CD4-positive, CD25-positive, alpha-beta regulatory T cell (primary cell): ENCODE results near the gene TBC1D12. TPM values are rescaled to one million over a fixed set of nuclear protein-coding genes. Genes with fewer than 3 reads are reported as not detected.

Experiments
- ATAC-seq, 2 donors: fragments of 150-1000 bp; cut with Tn5 transposase; one replicate each; pipeline ENCODE4 v1.10.0; 2021; ENCODE audit warnings: low read depth in 2 of 2, moderate number of reproducible peaks in 2 of 2, moderate library complexity in 1 of 2
- DNase-seq, 3 donors: peaks; one replicate each; pipeline versions ENCODE4 v3.0.0 to v3.0.0-alpha.2; 2012 to 2022; ENCODE audit warnings: mixed read lengths in 1 of 3
- H3K27ac ChIP-seq: one replicate; pipeline ENCODE4 v1.7.0; 2013; ENCODE audit warnings: mild to moderate bottlenecking, low read length; ENCODE audit not compliant: insufficient read depth, poor library complexity, severe bottlenecking
- H3K27me3 ChIP-seq: one replicate; pipeline ENCODE4 v1.7.0; 2013; ENCODE audit warnings: low read length; ENCODE audit not compliant: control insufficient read depth, insufficient read depth
- H3K36me3 ChIP-seq: one replicate; pipeline ENCODE4 v1.7.0; 2013; ENCODE audit warnings: mild to moderate bottlenecking, low read length, moderate library complexity; ENCODE audit not compliant: control insufficient read depth, insufficient read depth
- H3K4me1 ChIP-seq: 2 replicates; pipeline ENCODE4 v1.7.0; 2013; ENCODE audit warnings: mild to moderate bottlenecking, low read length; ENCODE audit not compliant: insufficient read depth, control insufficient read depth, poor library complexity, severe bottlenecking
- H3K4me3 ChIP-seq: one replicate; pipeline ENCODE4 v1.7.0; 2013; ENCODE audit warnings: low read depth, mild to moderate bottlenecking, low read length, moderate library complexity
- H3K9me3 ChIP-seq, 2 experiments: 1 replicate in 1 of 2; 2 replicates in 1 of 2; pipeline ENCODE4 v1.7.0; 2013; ENCODE audit warnings: low read length in 2 of 2, mild to moderate bottlenecking in 1 of 2, moderate library complexity in 1 of 2; ENCODE audit not compliant: control insufficient read depth in 2 of 2
- H3K27ac Mint-ChIP-seq, 3 donors: one replicate each; pipeline ENCODE4 v1.8.0; 2020 to 2022; ENCODE audit warnings: mild to moderate bottlenecking in 3 of 3, mixed read lengths in 3 of 3, moderate library complexity in 2 of 3
- H3K27me3 Mint-ChIP-seq: one replicate; pipeline ENCODE4 v1.8.0; 2022; ENCODE audit warnings: mild to moderate bottlenecking, mixed read lengths
- H3K36me3 Mint-ChIP-seq: one replicate; pipeline ENCODE4 v1.8.0; 2020; ENCODE audit warnings: mixed read lengths
- H3K4me1 Mint-ChIP-seq, 4 donors: one replicate each; pipeline ENCODE4 v1.8.0; 2020 to 2022; ENCODE audit warnings: mixed read lengths in 4 of 4, mild to moderate bottlenecking in 1 of 4
- H3K4me3 Mint-ChIP-seq, 4 donors: one replicate each; pipeline ENCODE4 v1.8.0; 2020 to 2022; ENCODE audit warnings: mild to moderate bottlenecking in 4 of 4, mixed read lengths in 4 of 4, moderate library complexity in 3 of 4
- H3K9me3 Mint-ChIP-seq, 7 donors: one replicate each; pipeline ENCODE4 v1.8.0; 2020 to 2022; ENCODE audit warnings: mixed read lengths in 7 of 7, mild to moderate bottlenecking in 3 of 7, moderate library complexity in 2 of 7
- polyA plus RNA-seq, 4 donors: library from polyadenylated mRNA; unstranded; fragments of 300-500 nt; fragmentation: Illumina TruSeq; gene quantifications; one replicate each; pipeline ENCODE4 v1.2.3, GENCODE V29; 2021
- total RNA-seq: library from RNA; stranded (reverse); gene quantifications from one replicate; pipeline ENCODE4 v1.2.3, GENCODE V29; 2022

Gene TBC1D12
- total and polyA plus RNA-seq, 5 donors from 2014 or later: not detected

DNA sequence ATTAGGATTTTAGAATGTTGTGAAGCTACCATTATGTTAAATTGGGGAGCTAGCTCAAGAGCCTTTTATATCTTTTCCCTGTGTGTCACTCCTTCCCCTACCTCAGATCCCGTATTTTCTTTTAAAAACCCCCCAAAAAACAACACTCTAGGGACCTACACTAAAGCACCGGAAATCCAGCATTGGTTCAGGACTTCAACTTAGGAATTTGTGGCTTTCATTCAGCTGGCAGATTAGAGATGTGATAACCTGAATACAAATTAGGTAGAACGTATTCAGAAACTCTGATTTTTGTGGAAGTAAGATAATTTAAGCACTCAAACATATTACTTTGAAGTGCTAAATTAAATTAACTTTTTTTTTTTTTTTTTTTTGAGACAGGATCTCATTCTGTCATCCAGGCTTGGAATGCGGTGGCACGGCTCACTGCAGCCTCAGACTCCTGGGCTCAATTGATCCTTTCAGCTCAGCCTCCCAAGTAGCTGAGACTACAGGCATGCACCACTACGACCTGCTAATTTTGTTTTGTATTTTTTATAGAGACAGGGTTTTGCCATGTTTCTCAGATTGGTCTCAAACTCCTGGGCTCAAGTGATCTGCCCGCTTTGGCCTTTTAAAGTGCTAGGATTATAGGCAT lies 6.8 kb downstream of the TBC1D12 start:
- Histone ChIP-seq H3K27ac (no peak overlapping the region), H3K27me3 (peaks cover 27% of the 10 kb centered on the region), H3K9me3 (peaks cover 0 to 1% of the 10 kb centered on the region in 2 experiments), H3K4me1 (no peaks in the 10 kb centered on the region), H3K4me3 (no peak overlapping the region), H3K36me3 (no peaks in the 10 kb centered on the region)
- Mint-ChIP-seq H3K4me3 (no peak overlapping the region), H3K4me1 (no peaks in the 10 kb centered on the region), H3K27ac (no peak overlapping the region), H3K27me3 (peaks cover 72% of the 10 kb centered on the region), H3K36me3 (no peaks in the 10 kb centered on the region), H3K9me3 (peaks cover 0 to 2% (median 0%) of the 10 kb centered on the region in 7 donors)
- DNase-seq (no peak), ATAC-seq (no peak)

DNA sequence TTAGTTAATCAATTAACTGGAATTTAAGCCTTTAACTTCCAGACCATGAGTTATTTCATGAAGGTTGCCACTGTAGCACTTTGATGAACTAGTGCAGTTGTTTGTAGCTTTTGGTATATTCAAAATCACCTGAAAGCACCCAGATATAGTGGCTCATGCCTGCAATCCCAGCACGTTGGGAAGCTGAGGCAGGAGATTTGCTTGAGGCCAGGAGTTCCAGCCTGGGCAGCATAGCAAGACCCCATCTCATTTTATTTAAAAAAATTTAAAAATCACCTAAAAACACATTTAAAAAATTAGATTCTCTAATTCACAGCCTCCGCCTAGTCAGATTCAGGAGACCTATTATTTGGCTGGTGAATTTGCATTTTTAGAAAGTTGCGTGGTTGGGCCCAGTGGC lies 9.0 kb downstream of the TBC1D12 start:
- Histone ChIP-seq H3K9me3 (peaks cover 0 to 1% of the 10 kb centered on the region in 2 experiments), H3K27me3 (peaks cover 18% of the 10 kb centered on the region), H3K36me3 (no peaks in the 10 kb centered on the region), H3K4me1 (no peaks in the 10 kb centered on the region), H3K4me3 (no peak overlapping the region), H3K27ac (no peak overlapping the region)
- no peak for DNase-seq
- H3K9me3 Mint-ChIP-seq: peaks cover 0 to 1% (median 0%) of the 10 kb centered on the region in 7 donors
- H3K4me3 Mint-ChIP-seq: no peak overlapping the region
- no peak for ATAC-seq
- H3K27ac Mint-ChIP-seq: no peak overlapping the region
- H3K4me1 Mint-ChIP-seq: no peaks in the 10 kb centered on the region
- H3K27me3 Mint-ChIP-seq: peaks cover 55% of the 10 kb centered on the region
- H3K36me3 Mint-ChIP-seq: no peaks in the 10 kb centered on the region

DNA sequence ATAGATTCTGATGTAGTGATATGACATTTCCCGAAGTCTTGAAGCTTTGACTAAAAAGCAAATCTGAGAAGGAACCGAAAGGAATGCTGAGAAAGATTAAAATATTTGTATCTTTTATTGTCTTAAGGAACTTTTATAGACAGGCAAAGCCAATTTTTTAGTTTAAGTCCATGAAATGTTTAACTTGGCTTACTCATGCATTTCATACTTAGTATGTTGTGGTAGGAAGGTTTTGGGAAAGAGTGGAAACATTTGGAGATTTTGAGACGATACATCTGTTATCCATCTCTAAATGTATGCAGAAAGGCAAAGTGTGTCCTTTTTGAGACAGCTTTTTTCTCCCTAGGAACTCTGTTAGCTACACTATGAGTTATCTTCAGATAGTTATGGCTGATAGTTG lies 10.1 kb downstream of the TBC1D12 start:
- Mint-ChIP-seq H3K27me3 (peaks cover 43% of the 10 kb centered on the region), H3K4me3 (no peak overlapping the region), H3K27ac (no peak overlapping the region), H3K4me1 (no peaks in the 10 kb centered on the region), H3K36me3 (no peaks in the 10 kb centered on the region), H3K9me3 (no peaks in the 10 kb centered on the region)
- Histone ChIP-seq H3K9me3 (no peaks in the 10 kb centered on the region), H3K4me1 (no peaks in the 10 kb centered on the region), H3K36me3 (no peaks in the 10 kb centered on the region), H3K4me3 (no peak overlapping the region), H3K27ac (no peak overlapping the region), H3K27me3 (peaks cover 9% of the 10 kb centered on the region)
- DNase-seq: no peak
- ATAC-seq: no peak

DNA sequence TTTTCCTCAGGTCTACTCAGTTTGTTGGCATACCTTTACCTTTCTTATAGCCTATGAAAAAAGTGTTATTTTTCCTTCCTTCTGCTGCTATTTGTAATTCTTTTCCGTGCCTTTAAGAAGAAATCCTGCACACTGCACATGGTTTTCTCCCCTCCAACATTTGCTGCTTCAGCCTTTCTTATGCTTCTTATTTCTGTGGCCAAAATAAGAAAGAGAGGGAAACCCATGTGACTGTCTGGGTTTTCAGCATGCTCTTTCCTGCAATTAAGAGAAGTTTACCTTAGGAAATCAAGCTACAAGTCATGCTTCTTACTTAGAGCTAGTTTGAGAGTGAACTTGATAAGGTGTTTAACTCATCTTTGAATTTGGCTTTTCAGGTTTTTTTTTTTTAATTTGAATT lies 11.0 kb downstream of the TBC1D12 start:
- DNase-seq (no peak), ATAC-seq (no peak)
- no peaks in the 10 kb centered on the region for H3K36me3 ChIP-seq
- H3K4me3 ChIP-seq: no peak overlapping the region
- H3K4me1 ChIP-seq: no peaks in the 10 kb centered on the region
- H3K27me3 ChIP-seq: peaks cover 9% of the 10 kb centered on the region
- no peak overlapping the region for H3K27ac ChIP-seq
- H3K36me3 Mint-ChIP-seq: no peaks in the 10 kb centered on the region
- H3K27me3 Mint-ChIP-seq: peaks cover 37% of the 10 kb centered on the region
- no peak overlapping the region for H3K27ac Mint-ChIP-seq
- no peaks in the 10 kb centered on the region for H3K4me1 Mint-ChIP-seq
- no peaks in the 10 kb centered on the region for H3K9me3 ChIP-seq
- no peaks in the 10 kb centered on the region for H3K9me3 Mint-ChIP-seq
- no peak overlapping the region for H3K4me3 Mint-ChIP-seq

DNA sequence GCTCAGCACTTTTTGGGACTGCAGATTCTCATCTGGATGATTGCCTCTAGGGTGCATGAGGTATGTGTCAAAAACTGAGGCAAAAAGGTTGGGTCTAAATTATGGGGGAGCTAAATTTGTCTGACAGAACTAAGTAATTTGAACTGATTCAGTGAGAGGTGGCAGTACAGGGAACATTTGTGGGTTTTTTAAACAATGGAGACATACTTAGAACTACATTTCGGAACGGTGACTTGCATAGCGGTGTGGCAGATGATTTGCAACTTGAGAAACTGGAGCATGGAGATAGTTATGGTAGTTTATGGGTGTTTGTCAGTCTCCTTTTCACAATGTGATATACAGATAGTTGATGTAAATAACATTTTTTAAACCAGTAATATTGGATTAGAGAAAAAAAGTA lies 14.6 kb downstream of the TBC1D12 start:
- Histone ChIP-seq H3K36me3 (no peaks in the 10 kb centered on the region), H3K27me3 (peaks cover 4% of the 10 kb centered on the region), H3K9me3 (no peaks in the 10 kb centered on the region), H3K4me3 (no peak overlapping the region), H3K4me1 (no peaks in the 10 kb centered on the region), H3K27ac (no peak overlapping the region)
- Mint-ChIP-seq H3K27me3 (peaks cover 16% of the 10 kb centered on the region), H3K4me1 (no peaks in the 10 kb centered on the region), H3K36me3 (no peaks in the 10 kb centered on the region), H3K27ac (no peak overlapping the region), H3K9me3 (no peaks in the 10 kb centered on the region), H3K4me3 (no peak overlapping the region)
- DNase-seq (no peak), ATAC-seq (no peak)

DNA sequence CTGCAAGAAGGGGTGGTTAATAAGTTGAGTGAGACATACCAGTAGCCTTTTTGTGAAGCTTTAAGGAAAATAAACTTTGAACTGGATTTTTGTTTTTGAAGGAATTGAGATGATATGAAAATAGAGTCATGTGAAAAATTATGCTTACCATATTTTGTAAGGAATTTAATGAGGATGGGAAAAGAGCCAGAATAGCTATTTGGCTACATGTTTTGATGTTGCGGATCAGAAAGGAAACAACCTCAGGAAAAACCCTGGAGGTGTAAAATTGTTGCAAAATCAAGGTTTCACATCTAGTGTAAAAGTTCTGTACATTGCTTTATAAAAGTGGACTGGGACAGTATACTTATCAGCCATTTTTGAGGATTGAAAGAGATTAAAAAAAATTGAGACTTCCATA lies 15.0 kb downstream of the TBC1D12 start:
- Histone ChIP-seq H3K27me3 (peaks cover 4% of the 10 kb centered on the region), H3K4me3 (no peak overlapping the region), H3K27ac (no peak overlapping the region), H3K36me3 (no peaks in the 10 kb centered on the region), H3K9me3 (no peaks in the 10 kb centered on the region), H3K4me1 (no peaks in the 10 kb centered on the region)
- no peaks in the 10 kb centered on the region for H3K9me3 Mint-ChIP-seq
- H3K27ac Mint-ChIP-seq: no peak overlapping the region
- H3K27me3 Mint-ChIP-seq: peaks cover 12% of the 10 kb centered on the region
- ATAC-seq (no peak), DNase-seq (no peak)
- H3K36me3 Mint-ChIP-seq: no peaks in the 10 kb centered on the region
- H3K4me3 Mint-ChIP-seq: no peak overlapping the region
- no peaks in the 10 kb centered on the region for H3K4me1 Mint-ChIP-seq

DNA sequence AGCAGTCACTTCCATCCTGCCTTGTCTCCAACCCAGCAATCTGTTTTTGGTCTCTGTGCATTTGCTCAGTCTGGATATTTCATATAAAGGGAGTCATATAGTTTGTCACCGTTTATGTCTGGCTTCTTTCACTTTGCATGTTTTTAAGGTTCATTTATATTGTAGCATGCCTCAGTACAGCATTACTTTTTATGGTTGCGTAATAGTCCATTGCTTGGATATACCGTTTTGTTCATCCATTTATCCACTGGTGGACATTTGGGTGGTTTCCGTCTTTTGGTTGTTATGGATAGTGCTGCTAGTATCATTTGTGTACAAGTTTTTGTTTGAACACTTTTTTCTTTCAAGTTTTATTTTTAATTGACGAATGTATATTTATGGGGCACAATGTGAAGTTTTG lies 18.2 kb downstream of the TBC1D12 start:
- H3K4me1 ChIP-seq: no peaks in the 10 kb centered on the region
- H3K36me3 Mint-ChIP-seq: no peaks in the 10 kb centered on the region
- no peak for ATAC-seq
- H3K4me3 ChIP-seq: no peak overlapping the region
- peaks cover 0 to 7% (median 0%) of the 10 kb centered on the region in 7 donors for H3K9me3 Mint-ChIP-seq
- H3K27me3 ChIP-seq: peaks cover 1% of the 10 kb centered on the region
- H3K4me1 Mint-ChIP-seq: no peaks in the 10 kb centered on the region
- H3K9me3 ChIP-seq: no peaks in the 10 kb centered on the region
- H3K27me3 Mint-ChIP-seq: peaks cover 4% of the 10 kb centered on the region
- H3K36me3 ChIP-seq: no peaks in the 10 kb centered on the region
- H3K4me3 Mint-ChIP-seq: no peak overlapping the region
- no peak for DNase-seq
- no peak overlapping the region for H3K27ac Mint-ChIP-seq
- no peak overlapping the region for H3K27ac ChIP-seq

DNA sequence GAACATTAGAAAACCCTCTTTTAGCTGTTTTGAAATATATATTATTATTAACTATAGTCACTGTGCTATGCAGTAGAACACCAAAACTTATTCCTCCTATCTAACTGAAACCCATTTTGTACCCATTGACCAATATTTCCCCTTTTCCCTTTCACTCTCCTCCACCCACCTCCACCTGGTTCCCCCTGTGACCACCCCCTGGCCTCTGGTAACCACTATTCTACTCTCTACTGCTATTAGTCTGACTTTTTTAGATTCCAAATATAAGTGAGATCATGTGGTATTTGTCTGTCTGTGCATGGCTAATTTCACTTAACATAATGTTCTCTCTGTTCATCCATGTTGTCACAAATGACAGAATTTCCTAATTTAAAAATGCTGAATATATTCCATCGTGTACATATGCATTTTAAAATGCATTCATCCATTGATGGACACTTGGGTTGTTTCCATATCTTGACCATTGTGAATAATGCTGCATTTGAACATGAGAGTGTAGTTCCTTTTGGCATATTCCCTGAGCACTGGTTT lies 18.7 kb downstream of the TBC1D12 start:
- H3K4me3 ChIP-seq: no peak overlapping the region
- H3K27ac Mint-ChIP-seq: no peak overlapping the region
- peaks cover 0 to 7% (median 0%) of the 10 kb centered on the region in 7 donors for H3K9me3 Mint-ChIP-seq
- ATAC-seq (no peak), DNase-seq (no peak)
- H3K27me3 ChIP-seq: peaks cover 1% of the 10 kb centered on the region
- no peaks in the 10 kb centered on the region for H3K36me3 Mint-ChIP-seq
- no peaks in the 10 kb centered on the region for H3K4me1 Mint-ChIP-seq
- H3K36me3 ChIP-seq: no peaks in the 10 kb centered on the region
- H3K4me3 Mint-ChIP-seq: no peak overlapping the region
- H3K4me1 ChIP-seq: no peaks in the 10 kb centered on the region
- no peak overlapping the region for H3K27ac ChIP-seq
- H3K27me3 Mint-ChIP-seq: peaks cover 4% of the 10 kb centered on the region
- H3K9me3 ChIP-seq: no peaks in the 10 kb centered on the region
